Esophagus (tissue), 2 donors: ENCODE data around the gene CRYGA. TPM values are rescaled to one million over a fixed set of nuclear protein-coding genes. Genes with fewer than 3 reads are reported as not detected.
"Not testable (repeated sequence)": the region's sequence is repeated elsewhere in the genome, so short reads cannot be mapped to it uniquely, and the experiment has no call there.

Experiments
- H3K27ac ChIP-seq, 2 donors: one replicate each; pipeline ENCODE4 v1.5.1; 2013; ENCODE audit warnings: low read depth in 2 of 2, mild to moderate bottlenecking in 2 of 2, inconsistent platforms in 1 of 2, low read length in 1 of 2, moderate library complexity in 1 of 2
- H3K27me3 ChIP-seq, 2 donors: one replicate each; pipeline ENCODE4 v1.6.1; 2013; ENCODE audit warnings: low read length in 2 of 2, control low read depth in 1 of 2, mild to moderate bottlenecking in 1 of 2; ENCODE audit not compliant: insufficient read depth in 2 of 2, control insufficient read depth in 1 of 2
- H3K36me3 ChIP-seq, 2 donors: one replicate each; pipeline ENCODE4 v1.6.1; 2013; ENCODE audit warnings: low read length in 1 of 2; ENCODE audit not compliant: control insufficient read depth in 2 of 2, insufficient read depth in 2 of 2
- H3K4me1 ChIP-seq, 2 donors: one replicate each; pipeline ENCODE4 v1.6.1; 2013; ENCODE audit warnings: low read length in 1 of 2; ENCODE audit not compliant: control insufficient read depth in 2 of 2, insufficient read depth in 2 of 2
- H3K4me3 ChIP-seq, 2 donors: one replicate each; pipeline ENCODE4 v1.5.1; 2013; ENCODE audit warnings: low read length in 2 of 2, mild to moderate bottlenecking in 2 of 2, low read depth in 1 of 2, moderate library complexity in 1 of 2
- H3K9me3 ChIP-seq, 2 donors: one replicate each; pipeline ENCODE4 v1.6.1; 2013; ENCODE audit warnings: mild to moderate bottlenecking in 2 of 2, low read depth in 1 of 2, low read length in 1 of 2, moderate library complexity in 1 of 2; ENCODE audit not compliant: control insufficient read depth in 2 of 2, insufficient read depth in 1 of 2
- WGBS, 2 donors: extraction: QIAGEN DNeasy Blood & Tissue Kit; methylation state at CpG; one replicate each; pipeline ENCODE4 v1.1.7; 2013; 5-methylcytosine and 5-hydroxymethylcytosine counted together
- polyA plus RNA-seq, 2 donors: library from polyadenylated mRNA; stranded (reverse); fragments of 200-250 nt; gene quantifications; one replicate each; pipeline ENCODE4 v1.2.3, GENCODE V29; 2013
- donor health status: healthy with polysubstance abuse.
- donor health status: Bipolar disorder and iron deficiency.

CRYGA gene
- polyA plus RNA-seq, 2 donors: not detected

- H3K27me3 ChIP-seq, H3K27ac ChIP-seq, H3K4me3 ChIP-seq, H3K4me1 ChIP-seq, H3K36me3 ChIP-seq, H3K9me3 ChIP-seq: not testable (repeated sequence)
- WGBS, 2 donors: 29 to 35% methylated on average over 26 to 36 of the region's 36 CpGs
Observed at GRCh38 chr2:208112273-208112745, 51.1 kb downstream of the CRYGA start.

Other genes starting within 250 kb of the CRYGA start
- 1 to 10 TPM; 1.7 to 1.9 TPM for gene PLEKHM3, start 138.1 kb downstream of the CRYGA start, polyA plus RNA-seq
- not detected for gene CRYGD, start 39.1 kb downstream of the CRYGA start, polyA plus RNA-seq
- gene CRYGC, start 33.8 kb downstream of the CRYGA start, polyA plus RNA-seq: not detected
- not detected for gene CRYGB, start 17.4 kb downstream of the CRYGA start, polyA plus RNA-seq
- gene C2orf80, start 26.4 kb upstream of the CRYGA start, polyA plus RNA-seq: not detected
- 10 to 100 TPM; 59.6 to 77.4 TPM for gene IDH1, start 91.5 kb upstream of the CRYGA start, polyA plus RNA-seq
- 1 to 10 TPM; 2.9 to 3.6 TPM for gene PIKFYVE, start 102.7 kb upstream of the CRYGA start, polyA plus RNA-seq
- gene PTH2R, start 243.2 kb upstream of the CRYGA start, polyA plus RNA-seq: not detected